Measurements from ENCODE around the gene GATA6. TPM values are rescaled to one million over a fixed set of nuclear protein-coding genes. Genes with fewer than 3 reads are reported as not detected.

The GATA6 gene
- total and polyA plus RNA-seq, 2 experiments from 2014 or later = 0.08 TPM; not detected in 1

DNA sequence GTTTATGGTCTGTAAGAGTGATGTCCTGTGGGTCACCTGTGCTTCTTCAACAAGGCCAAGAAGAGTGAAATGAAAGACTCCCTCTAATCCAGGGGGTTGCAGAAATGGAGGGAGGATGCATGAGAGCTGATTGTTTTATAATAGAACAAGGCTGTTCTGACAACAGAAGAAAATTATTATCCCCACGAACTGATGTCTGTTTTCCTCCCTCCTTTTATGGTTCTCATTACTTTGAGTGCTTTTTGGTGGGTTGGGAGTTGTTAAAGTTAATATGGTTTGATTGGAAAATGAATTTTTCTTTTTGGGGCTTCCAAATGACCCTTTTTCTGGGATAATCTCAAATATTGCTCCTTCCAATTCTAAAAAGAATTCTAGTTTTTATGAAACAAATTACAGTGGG lies 33.6 kb downstream of the GATA6 start:
- Histone ChIP-seq H3K27me3 (ENCODE audit: insufficient read depth) (peaks cover 5% of the 10 kb centered on the region; the same call in 1 of the 2 replicates), H3K9me2 (ENCODE audit: insufficient read depth) (no peaks in the 10 kb centered on the region), H3K79me2 (replicated peaks; ENCODE audit: insufficient read depth) (no peaks in the 10 kb centered on the region), H4K20me1 (replicated peaks; ENCODE audit: insufficient read depth) (no peaks in the 10 kb centered on the region), H3K4me2 (no peak overlapping the region), H3K36me3 (ENCODE audit: insufficient read depth) (no peaks in the 10 kb centered on the region), H3K4me3 (no peak overlapping the region), H3K27ac (ENCODE audit: low read depth) (no peak overlapping the region), H3K4me1 (ENCODE audit: insufficient read depth) (0 out of 2 replicates have a peak, but pooled peaks cover 1% of the 10 kb centered on the region), H3F3A (replicated peaks; ENCODE audit: low read depth) (no peaks in the 10 kb centered on the region), H2AFZ (no peak overlapping the region)
- Mint-ChIP-seq H3K4me1 (peaks cover 4% of the 10 kb centered on the region; the same call in 1 of the 3 replicates), H3K27ac (no peak overlapping the region), H3K36me3 (ENCODE audit: low read depth) (no peaks in the 10 kb centered on the region), H3K9me3 (no peaks in the 10 kb centered on the region), H3K4me3 (no peak overlapping the region), H3K27me3 (ENCODE audit: insufficient read depth, low read depth, poor library complexity) (no peaks in the 10 kb centered on the region)
- TF ChIP-seq NANOG (IDR thresholded peaks at IDR 0.05; ENCODE audit: borderline replicate concordance) (no peak), ZNF331 (CRISPR knock-in tag; IDR thresholded peaks at IDR 0.05; ENCODE audit: low read depth) (no peak), ZNF114 (CRISPR knock-in tag; IDR thresholded peaks at IDR 0.05) (no peak), CREB1 (CRISPR knock-in tag; IDR thresholded peaks at IDR 0.05; ENCODE audit: low read depth) (no peak), POLR2AphosphoS5 (IDR thresholded peaks at IDR 0.05; ENCODE audit: low read depth) (no peak), EZH2phosphoT487 (IDR thresholded peaks at IDR 0.05; ENCODE audit: unreplicated experiment) (no peak), JUNB (IDR thresholded peaks at IDR 0.05; ENCODE audit: unreplicated experiment) (no peak)
- TF ChIP-seq, protein P1, sequence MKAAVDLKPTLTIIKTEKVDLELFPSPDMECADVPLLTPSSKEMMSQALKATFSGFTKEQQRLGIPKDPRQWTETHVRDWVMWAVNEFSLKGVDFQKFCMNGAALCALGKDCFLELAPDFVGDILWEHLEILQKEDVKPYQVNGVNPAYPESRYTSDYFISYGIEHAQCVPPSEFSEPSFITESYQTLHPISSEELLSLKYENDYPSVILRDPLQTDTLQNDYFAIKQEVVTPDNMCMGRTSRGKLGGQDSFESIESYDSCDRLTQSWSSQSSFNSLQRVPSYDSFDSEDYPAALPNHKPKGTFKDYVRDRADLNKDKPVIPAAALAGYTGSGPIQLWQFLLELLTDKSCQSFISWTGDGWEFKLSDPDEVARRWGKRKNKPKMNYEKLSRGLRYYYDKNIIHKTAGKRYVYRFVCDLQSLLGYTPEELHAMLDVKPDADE (IDR thresholded peaks at IDR 0.05) = no peak
- DNase-seq (ENCODE audit: low spot score) (no peak), ATAC-seq (no peak)

DNA sequence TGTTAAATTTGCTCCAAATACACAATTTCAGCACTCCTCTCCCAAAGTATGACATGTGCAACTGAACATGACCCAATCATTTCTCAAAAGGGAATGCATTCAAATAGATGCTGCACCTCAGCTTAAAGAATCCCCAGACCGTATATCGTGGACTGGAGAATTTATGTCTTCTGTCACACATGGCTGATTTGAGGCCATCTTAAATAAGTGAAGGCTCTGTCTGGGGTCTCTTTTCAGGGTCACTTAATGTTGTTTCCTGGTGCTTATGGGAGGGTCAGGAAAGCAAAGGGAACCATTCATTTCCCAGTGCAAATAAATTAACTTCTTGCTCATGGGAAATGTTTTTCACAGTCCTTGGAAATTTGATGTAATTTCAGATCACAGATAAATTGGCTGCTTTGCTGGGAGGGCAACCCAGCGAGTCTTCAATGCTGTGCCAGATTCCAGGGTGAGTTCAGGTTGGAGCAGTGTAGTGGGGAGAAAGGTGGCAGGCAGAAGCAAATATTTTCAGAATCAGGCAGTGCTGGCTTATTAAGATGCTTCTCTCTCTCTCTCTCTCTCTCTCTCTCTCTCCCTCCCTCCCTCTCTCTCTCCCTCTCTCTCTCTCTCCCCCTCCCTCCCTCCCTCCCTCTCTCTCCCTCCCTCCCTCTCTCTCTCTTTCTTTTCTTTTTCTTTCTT lies 34.3 kb downstream of the GATA6 start:
- peaks cover 5% of the 10 kb centered on the region; the same call in 1 of the 2 replicates for H3K27me3 ChIP-seq (ENCODE audit: insufficient read depth)
- H3K4me1 ChIP-seq (ENCODE audit: insufficient read depth) = no peaks in the 10 kb centered on the region
- no peak overlapping the region for H3K4me3 ChIP-seq
- no peak overlapping the region for H3K4me2 ChIP-seq
- Mint-ChIP-seq H3K36me3 (ENCODE audit: low read depth) (no peaks in the 10 kb centered on the region), H3K9me3 (no peaks in the 10 kb centered on the region), H3K27me3 (ENCODE audit: insufficient read depth, low read depth, poor library complexity) (no peaks in the 10 kb centered on the region), H3K4me1 (no peaks in the 10 kb centered on the region), H3K27ac (no peak overlapping the region), H3K4me3 (no peak overlapping the region)
- ATAC-seq (no peak), DNase-seq (ENCODE audit: low spot score) (no peak)
- H3K9me2 ChIP-seq (ENCODE audit: insufficient read depth) = no peaks in the 10 kb centered on the region
- H2AFZ ChIP-seq = no peak overlapping the region
- H3F3A ChIP-seq (replicated peaks; ENCODE audit: low read depth) = no peaks in the 10 kb centered on the region
- no peaks in the 10 kb centered on the region for H3K79me2 ChIP-seq (replicated peaks; ENCODE audit: insufficient read depth)
- H3K36me3 ChIP-seq (ENCODE audit: insufficient read depth) = no peaks in the 10 kb centered on the region
- H4K20me1 ChIP-seq (replicated peaks; ENCODE audit: insufficient read depth) = no peaks in the 10 kb centered on the region
- no peak for TF ChIP-seq JUNB (IDR thresholded peaks at IDR 0.05; ENCODE audit: unreplicated experiment)
- TF ChIP-seq EZH2phosphoT487 (IDR thresholded peaks at IDR 0.05; ENCODE audit: unreplicated experiment) = no peak
- H3K27ac ChIP-seq (ENCODE audit: low read depth) = no peak overlapping the region

DNA sequence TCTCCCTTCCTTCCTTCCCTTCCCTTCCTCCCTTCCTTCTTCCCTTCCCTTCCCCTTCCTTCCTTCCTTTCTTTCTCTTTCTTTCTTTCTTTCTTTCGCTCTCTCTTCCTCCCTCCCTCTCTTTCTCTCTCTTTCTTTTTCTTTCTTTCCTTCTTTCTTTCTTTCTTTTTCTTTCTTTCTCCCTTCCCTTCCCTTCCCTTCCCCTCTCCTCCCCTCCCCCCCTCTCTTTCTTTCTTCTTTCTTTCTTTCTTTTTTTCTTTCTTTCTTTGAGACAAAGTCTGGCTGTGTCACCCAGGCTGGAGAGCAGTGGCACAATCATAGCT lies 34.8 kb downstream of the GATA6 start:
- H3K27me3 ChIP-seq (ENCODE audit: insufficient read depth) = peaks cover 5% of the 10 kb centered on the region; the same call in 1 of the 2 replicates
- H3K27ac ChIP-seq (ENCODE audit: low read depth) = no peak overlapping the region
- H2AFZ ChIP-seq = no peak overlapping the region
- Mint-ChIP-seq H3K27me3 (ENCODE audit: insufficient read depth, low read depth, poor library complexity) (no peaks in the 10 kb centered on the region), H3K4me3 (no peak overlapping the region), H3K9me3 (no peaks in the 10 kb centered on the region), H3K4me1 (no peaks in the 10 kb centered on the region), H3K27ac (no peak overlapping the region), H3K36me3 (ENCODE audit: low read depth) (no peaks in the 10 kb centered on the region)
- no peaks in the 10 kb centered on the region for H3K9me2 ChIP-seq (ENCODE audit: insufficient read depth)
- H3F3A ChIP-seq (replicated peaks; ENCODE audit: low read depth) = no peaks in the 10 kb centered on the region
- H3K36me3 ChIP-seq (ENCODE audit: insufficient read depth) = no peaks in the 10 kb centered on the region
- no peaks in the 10 kb centered on the region for H3K4me1 ChIP-seq (ENCODE audit: insufficient read depth)
- no peak overlapping the region for H3K4me3 ChIP-seq
- H3K79me2 ChIP-seq (replicated peaks; ENCODE audit: insufficient read depth) = no peaks in the 10 kb centered on the region
- H4K20me1 ChIP-seq (replicated peaks; ENCODE audit: insufficient read depth) = no peaks in the 10 kb centered on the region
- H3K4me2 ChIP-seq = no peak overlapping the region
- DNase-seq (ENCODE audit: low spot score) (no peak), ATAC-seq (no peak)
- TF ChIP-seq STAT1 (IDR thresholded peaks at IDR 0.05; ENCODE audit: unreplicated experiment) (no peak), ZNF114 (CRISPR knock-in tag; IDR thresholded peaks at IDR 0.05) (no peak), EZH2phosphoT487 (IDR thresholded peaks at IDR 0.05; ENCODE audit: unreplicated experiment) (no peak), EZH2 (IDR thresholded peaks at IDR 0.05; ENCODE audit: low read depth, unreplicated experiment) (no peak)
- TF ChIP-seq, protein P1 (IDR thresholded peaks at IDR 0.05) = no peak
